HFF-Myc (cell line): ENCODE data around the gene CFAP74.

ENCODE experiments used
- DNase-seq: peaks from one replicate; pipeline ENCODE4 v3.0.0-alpha.2; 2011; ENCODE audit warnings: low read depth; ENCODE audit errors: extremely low read depth
- H3K4me3 ChIP-seq: replicated peaks from 2 replicates; pipeline ENCODE4 v1.5.1; 2011; ENCODE audit warnings: low read depth, mild to moderate bottlenecking, control low read depth, low read length
- TF ChIP-seq, protein P1 (sequence below): IDR thresholded peaks from 2 replicates; pipeline ENCODE4 v1.5.1; 2012; ENCODE audit warnings: mild to moderate bottlenecking, low read depth, low read length, control low read depth; ENCODE audit errors: missing control alignments

CFAP74 gene

DNA sequence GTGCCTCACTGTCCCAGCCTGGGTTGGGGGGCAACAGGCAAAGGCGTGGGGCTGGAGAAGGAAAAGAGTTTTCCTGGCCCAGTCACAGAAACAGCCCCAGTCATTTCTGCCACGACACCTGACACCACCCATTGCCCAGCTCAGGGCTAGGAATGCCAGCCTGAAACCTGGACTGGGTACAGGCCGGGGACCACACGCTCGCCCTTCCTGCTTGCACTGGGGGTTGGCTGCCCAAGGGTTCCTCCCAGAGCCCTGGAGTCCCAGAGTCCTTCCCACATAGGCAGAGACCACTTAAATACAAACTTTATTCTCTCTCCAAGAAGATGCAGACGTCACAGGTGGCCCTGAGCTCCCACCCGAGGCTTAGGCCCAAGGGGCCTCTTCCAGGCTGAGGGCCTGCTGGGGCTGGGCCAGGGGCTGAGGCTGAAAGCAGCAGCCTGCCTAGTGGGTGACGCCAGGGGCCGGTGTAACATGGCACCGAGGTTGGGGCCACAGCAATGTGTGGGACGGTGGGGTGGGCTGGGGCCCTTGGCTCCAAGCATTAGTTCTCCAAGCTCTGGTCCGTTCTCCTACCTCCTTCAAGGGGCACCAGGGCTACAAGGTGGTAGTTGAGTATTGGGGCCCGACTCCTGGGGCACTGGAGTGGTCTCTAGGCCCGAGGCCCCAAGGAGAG, 86.1 kb downstream of the CFAP74 start:
- DNase-seq, result no peak
- TF ChIP-seq, protein P1, sequence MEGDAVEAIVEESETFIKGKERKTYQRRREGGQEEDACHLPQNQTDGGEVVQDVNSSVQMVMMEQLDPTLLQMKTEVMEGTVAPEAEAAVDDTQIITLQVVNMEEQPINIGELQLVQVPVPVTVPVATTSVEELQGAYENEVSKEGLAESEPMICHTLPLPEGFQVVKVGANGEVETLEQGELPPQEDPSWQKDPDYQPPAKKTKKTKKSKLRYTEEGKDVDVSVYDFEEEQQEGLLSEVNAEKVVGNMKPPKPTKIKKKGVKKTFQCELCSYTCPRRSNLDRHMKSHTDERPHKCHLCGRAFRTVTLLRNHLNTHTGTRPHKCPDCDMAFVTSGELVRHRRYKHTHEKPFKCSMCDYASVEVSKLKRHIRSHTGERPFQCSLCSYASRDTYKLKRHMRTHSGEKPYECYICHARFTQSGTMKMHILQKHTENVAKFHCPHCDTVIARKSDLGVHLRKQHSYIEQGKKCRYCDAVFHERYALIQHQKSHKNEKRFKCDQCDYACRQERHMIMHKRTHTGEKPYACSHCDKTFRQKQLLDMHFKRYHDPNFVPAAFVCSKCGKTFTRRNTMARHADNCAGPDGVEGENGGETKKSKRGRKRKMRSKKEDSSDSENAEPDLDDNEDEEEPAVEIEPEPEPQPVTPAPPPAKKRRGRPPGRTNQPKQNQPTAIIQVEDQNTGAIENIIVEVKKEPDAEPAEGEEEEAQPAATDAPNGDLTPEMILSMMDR, result no peak
- H3K4me3 ChIP-seq, result no peak overlapping the region

DNA sequence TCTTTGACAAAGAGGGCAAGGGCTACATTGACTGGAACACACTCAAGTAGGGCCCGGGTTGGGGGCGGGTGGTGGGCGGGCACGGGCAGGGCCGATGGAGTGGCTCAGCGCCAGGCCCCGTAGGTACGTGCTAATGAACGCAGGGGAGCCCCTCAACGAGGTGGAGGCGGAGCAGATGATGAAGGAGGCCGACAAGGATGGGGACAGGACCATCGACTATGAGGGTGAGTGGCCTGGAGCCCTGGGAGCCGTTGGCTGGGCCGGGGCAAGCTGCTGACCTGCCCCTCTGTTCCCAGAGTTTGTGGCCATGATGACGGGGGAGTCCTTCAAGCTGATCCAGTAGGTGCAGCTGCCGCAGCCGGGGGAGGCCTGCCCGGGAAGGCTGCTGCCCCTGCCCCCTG, 86.7 kb downstream of the CFAP74 start:
- DNase-seq, result no peak
- H3K4me3 ChIP-seq, result no peak overlapping the region
- TF ChIP-seq, protein P1, result no peak

DNA sequence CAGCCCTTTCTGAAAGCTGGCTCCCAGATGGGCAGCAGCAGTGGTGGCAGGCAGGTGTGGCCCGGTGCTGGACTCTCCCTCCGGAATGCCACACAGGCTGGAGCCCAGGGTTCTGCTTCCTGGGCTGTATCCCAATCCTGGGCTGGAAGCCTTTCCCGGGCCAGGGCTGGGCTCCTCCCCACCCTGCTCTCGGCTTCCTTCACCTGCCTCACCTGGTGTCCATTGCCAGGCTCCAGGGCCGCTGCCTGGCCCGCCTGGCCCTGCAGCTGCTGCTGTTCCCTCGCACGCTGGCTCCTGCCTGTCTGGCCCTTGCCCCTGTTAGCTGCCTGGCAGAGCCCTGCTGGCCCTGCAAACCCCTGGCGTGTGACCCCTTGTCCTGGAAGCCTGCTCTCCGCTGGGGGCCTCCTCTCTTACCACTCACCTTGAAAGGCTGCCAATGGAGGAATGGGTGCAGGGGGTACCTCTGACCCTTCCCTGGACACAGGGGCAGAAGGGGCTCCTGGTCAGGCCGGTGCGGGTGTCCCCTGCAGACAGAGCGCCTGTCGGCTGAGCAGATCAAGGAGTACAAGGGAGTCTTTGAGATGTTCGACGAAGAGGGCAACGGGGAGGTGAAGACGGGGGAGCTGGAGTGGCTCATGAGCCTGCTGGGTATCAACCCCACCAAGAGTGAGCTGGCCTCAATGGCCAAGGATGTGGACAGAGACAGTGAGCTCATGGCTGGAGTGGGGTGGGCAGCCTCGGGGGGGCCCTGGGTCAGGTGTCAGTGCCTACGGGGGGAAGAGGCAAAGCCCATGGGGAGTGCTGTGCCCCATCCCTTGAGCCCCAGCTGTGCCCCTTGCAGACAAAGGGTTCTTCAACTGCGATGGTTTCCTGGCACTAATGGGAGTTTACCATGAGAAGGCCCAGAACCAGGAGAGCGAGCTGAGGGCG, 87.4 kb downstream of the CFAP74 start:
- DNase-seq, result no peak
- TF ChIP-seq, protein P1, result no peak
- H3K4me3 ChIP-seq, result no peak overlapping the region

DNA sequence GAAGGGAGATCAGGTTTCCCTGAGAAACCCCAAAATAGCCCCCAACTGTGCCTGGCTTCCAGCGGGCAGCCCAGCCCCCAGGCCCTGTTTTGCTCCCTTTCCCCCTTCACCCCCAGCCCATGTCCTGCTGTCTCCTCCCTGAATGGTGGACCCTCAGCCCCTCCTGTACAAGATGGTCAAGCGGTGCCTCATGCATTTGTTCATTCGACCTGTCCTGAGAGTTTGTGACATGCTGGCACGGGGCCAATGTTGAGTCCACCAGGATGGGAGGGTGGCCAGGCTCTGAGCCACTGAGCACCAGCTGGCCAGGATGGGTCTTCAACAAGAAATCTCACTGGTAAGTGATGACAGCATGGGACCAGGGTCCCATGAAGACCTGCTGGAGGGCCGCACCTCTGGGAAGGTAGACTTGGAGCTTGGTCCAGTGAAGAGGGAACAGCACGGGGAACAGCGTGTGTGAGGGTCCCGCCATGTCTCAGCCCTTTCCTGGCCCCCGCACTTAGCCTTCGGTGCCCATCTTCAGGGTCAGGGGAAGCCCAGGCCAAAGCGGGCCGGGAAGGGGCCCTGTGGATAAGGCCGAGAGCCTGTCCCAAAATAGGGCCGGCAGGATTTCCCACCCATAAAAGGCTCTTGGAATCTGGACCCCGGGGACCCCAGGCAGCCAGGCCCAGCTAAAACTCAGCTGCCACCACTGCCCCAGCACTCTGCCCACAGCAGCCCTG, 88.5 kb downstream of the CFAP74 start, which contains the start of gene CALML6:
Gene CALML6 (plus strand): TSS at position 290 of the 722 bp plus-strand sequence. CDS start 21 bp downstream, at position 311.
- TF ChIP-seq, protein P1, result no peak
- H3K4me3 ChIP-seq, result no peak within 1 kb of the TSS
- DNase-seq, result no peak

DNA sequence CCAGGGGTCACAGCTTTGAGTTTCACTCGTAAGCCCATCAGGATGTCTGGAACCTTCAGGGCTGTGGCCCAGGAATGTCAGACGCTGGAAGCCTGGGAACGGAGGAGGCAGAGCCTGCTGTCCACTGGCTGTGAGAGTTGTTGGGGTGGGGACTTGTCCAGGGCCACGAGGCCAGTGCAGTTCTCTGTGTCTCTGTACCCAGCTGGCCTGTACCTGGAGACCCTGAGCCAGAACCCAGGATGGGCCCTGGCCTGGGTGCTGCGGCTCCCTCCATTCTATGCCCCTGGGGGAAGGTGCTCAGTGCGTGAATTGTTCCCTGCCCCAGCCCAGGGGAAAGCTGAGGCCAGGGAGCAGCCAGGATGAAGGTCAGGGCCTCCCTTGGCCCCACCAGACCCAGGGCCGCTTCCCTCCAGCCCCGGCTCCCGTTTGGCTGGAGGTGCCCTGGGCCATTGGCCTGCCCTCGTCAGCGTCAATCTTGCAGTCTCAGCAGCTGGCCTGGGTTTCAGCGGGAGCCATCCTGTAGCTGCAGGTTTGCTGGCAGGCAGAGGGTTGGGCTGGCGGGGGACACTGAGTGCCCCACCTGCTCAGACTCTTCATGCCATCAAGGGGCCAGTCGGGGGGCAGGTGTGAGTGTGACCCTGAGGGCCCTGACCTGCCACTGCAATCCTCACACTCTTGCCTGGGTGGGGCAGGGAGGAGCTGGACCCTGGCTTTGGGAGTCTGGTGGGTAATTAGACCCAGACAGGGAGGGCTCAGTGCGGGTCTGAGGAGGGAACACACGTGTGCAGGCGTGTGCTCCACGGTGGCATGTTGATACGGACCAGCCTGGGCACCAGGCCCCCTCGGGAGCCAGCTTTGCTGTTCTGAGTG, 89.2 kb downstream of the CFAP74 start:
- TF ChIP-seq, protein P1, result no peak
- no peak for DNase-seq
- no peak overlapping the region for H3K4me3 ChIP-seq

DNA sequence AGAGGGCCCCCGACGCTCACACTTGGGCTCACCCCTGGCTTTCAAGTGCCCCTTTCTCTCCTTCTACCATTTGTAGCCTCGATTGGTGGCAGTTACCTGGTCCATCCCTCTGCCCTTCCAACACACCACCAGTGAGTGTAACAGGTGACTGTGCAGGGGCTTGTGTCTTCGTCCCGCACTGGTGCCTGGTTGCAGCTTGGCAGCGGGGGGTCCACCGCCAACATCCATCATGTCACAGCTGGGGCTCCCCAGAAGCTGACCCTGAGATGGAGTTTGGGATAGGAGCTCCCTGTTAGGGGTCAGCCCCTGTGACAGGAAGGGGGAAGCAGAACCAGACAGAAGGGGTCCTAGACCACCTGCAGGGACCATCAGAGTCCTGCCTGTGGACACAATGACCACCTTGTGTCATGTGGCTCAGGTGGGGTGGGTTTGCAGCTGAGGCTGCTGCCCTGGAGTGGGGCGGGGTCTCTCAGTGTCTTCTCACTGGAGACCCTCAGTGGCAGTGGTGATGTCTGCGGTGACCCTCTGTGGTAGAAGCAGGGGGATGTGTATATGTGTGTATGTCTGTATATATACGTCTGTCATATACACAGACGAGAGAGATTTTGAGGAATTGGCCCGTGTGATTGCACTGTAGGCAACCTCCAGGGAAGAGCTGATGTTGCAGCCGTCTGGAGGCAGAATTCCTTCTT, 92.1 kb downstream of the CFAP74 start:
- no peak overlapping the region for H3K4me3 ChIP-seq
- TF ChIP-seq, protein P1, result no peak
- DNase-seq, result no peak
